Measurements from ENCODE around the gene ZNF473.

DNA sequence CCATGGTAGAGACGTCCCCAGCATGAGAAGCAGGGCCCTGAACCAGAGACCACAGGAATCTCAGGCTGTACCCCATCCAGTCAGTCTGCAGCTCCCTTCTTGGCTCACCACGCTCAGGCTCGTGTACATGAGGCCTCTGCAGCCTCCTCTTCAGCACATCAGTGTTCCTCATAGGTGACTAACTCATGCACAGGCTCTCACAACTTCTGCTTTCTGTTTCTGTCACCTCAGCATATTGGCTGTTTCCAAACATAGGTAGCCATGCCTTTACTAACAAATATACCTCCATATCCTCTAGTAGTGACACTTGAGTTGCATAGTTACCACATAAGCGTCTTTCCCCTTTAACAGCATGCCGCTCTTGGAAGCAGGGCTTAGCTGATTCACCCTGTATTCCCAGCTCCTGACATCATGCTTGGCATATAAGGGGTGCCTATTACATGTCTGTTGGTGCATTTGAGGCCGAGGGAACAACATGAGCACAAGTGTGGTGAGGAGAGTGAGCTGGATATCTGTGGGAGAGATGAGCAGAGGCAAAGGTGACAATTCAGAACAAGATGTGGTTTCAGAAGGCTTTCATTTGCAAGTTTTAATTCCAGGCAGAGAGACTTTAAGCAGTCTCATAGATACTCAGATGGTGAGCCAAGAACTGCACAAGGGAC lies 16.7 kb downstream of the ZNF473 start:
- no peak for TF ChIP-seq EZH2 (IDR thresholded peaks at IDR 0.05; ENCODE audit: low read length)
- TF ChIP-seq, protein P1, sequence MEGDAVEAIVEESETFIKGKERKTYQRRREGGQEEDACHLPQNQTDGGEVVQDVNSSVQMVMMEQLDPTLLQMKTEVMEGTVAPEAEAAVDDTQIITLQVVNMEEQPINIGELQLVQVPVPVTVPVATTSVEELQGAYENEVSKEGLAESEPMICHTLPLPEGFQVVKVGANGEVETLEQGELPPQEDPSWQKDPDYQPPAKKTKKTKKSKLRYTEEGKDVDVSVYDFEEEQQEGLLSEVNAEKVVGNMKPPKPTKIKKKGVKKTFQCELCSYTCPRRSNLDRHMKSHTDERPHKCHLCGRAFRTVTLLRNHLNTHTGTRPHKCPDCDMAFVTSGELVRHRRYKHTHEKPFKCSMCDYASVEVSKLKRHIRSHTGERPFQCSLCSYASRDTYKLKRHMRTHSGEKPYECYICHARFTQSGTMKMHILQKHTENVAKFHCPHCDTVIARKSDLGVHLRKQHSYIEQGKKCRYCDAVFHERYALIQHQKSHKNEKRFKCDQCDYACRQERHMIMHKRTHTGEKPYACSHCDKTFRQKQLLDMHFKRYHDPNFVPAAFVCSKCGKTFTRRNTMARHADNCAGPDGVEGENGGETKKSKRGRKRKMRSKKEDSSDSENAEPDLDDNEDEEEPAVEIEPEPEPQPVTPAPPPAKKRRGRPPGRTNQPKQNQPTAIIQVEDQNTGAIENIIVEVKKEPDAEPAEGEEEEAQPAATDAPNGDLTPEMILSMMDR (optimal IDR thresholded peaks at IDR 0.05 in 1 of 3, IDR thresholded peaks at IDR 0.05 in 1 of 3, conservative IDR thresholded peaks at IDR 0.05 in 1 of 3; ENCODE audit: extremely low read depth in 1 of 3, insufficient read depth in 2 of 3, low read length in 3 of 3), result no peak

Measured in keratinocyte (primary cell).